Measurements from ENCODE around the gene SOCS6. TPM values are rescaled to one million over a fixed set of nuclear protein-coding genes. Genes with fewer than 3 reads are reported as not detected.
"Not testable (repeated sequence)": the region's sequence is repeated elsewhere in the genome, so short reads cannot be mapped to it uniquely, and the experiment has no call there.

SOCS6 gene
- total RNA-seq: 1 to 10 TPM; 1.7 to 2.1 TPM

- Mint-ChIP-seq H3K27ac (peak within 1 kb of the TSS; percentile 83), H3K4me3 (peak within 1 kb of the TSS; percentile 82), H3K9me3 (ENCODE audit: low read depth) (no peaks in the 10 kb centered on the region), H3K27me3 (peaks cover 19% of the 10 kb centered on the region), H3K4me1 (peaks cover 23% of the 10 kb centered on the region), H3K36me3 (ENCODE audit: low read depth) (peaks cover 3% of the 10 kb centered on the region)
- ChIA-PET POLR2A (no interaction called here), CTCF (interaction anchor here (0.6 kb wide), 1 partner anchor 157 kb away, joined by 3 read pairs; no protein-coding TSS in a partner anchor)
- peak; percentile 63 for ATAC-seq
- intact Hi-C loops (cut with DNase I, micrococcal nuclease): loop anchor here (1.0 to 5.0 kb wide), 3 partner anchors 82 to 143 kb away; partner anchors contain the start of gene RTTN (in 2 of the 2)
- peak; percentile 71 for DNase-seq
Measured at GRCh38 chr18:70288851-70289328, at the start of gene SOCS6. SOCS6 (plus strand) TSS chr18:70289045; CDS start chr18:70324669, 35,624 bp downstream.

GRCh38 chr18:70243131-70243929, 45.5 kb upstream of the SOCS6 start:
- ATAC-seq (no peak), DNase-seq (no peak)
- POLR2A ChIA-PET: no interaction called here
- no peaks in the 10 kb centered on the region for H3K36me3 Mint-ChIP-seq (ENCODE audit: low read depth)
- H3K27me3 Mint-ChIP-seq: peaks cover 11% of the 10 kb centered on the region
- H3K9me3 Mint-ChIP-seq (ENCODE audit: low read depth): no peaks in the 10 kb centered on the region
- H3K27ac Mint-ChIP-seq: no peak overlapping the region
- no peak overlapping the region for H3K4me3 Mint-ChIP-seq
- H3K4me1 Mint-ChIP-seq: no peaks in the 10 kb centered on the region
- CTCF ChIA-PET: no interaction called here
- intact Hi-C loops (cut with DNase I, micrococcal nuclease): no loop called here

GRCh38 chr18:70246061-70246466, 42.8 kb upstream of the SOCS6 start:
- no peaks in the 10 kb centered on the region for H3K9me3 Mint-ChIP-seq (ENCODE audit: low read depth)
- no peak for ATAC-seq
- H3K4me3 Mint-ChIP-seq: no peak overlapping the region
- H3K27me3 Mint-ChIP-seq: peaks cover 5% of the 10 kb centered on the region
- H3K36me3 Mint-ChIP-seq (ENCODE audit: low read depth): no peaks in the 10 kb centered on the region
- intact Hi-C loops (cut with DNase I, micrococcal nuclease): no loop called here
- no peak for DNase-seq
- H3K27ac Mint-ChIP-seq: no peak overlapping the region
- CTCF ChIA-PET: no interaction called here
- POLR2A ChIA-PET: no interaction called here
- H3K4me1 Mint-ChIP-seq: no peaks in the 10 kb centered on the region

GRCh38 chr18:70249118-70249517, 39.7 kb upstream of the SOCS6 start:
- CTCF ChIA-PET: interaction anchor here (0.8 kb wide), 1 partner anchor 36 kb away, joined by 3 read pairs; no protein-coding TSS in a partner anchor

GRCh38 chr18:70249861-70250260, 39.0 kb upstream of the SOCS6 start:
- CTCF ChIA-PET; H3K4me1 Mint-ChIP-seq; H3K36me3 Mint-ChIP-seq (ENCODE audit: low read depth); H3K9me3 Mint-ChIP-seq (ENCODE audit: low read depth); ATAC-seq; H3K4me3 Mint-ChIP-seq; POLR2A ChIA-PET; H3K27ac Mint-ChIP-seq; intact Hi-C loops (cut with DNase I, micrococcal nuclease); H3K27me3 Mint-ChIP-seq; DNase-seq: not testable (repeated sequence)

More at GRCh38 chr18:70249118-70249517, 39.7 kb upstream of the SOCS6 start:
- Mint-ChIP-seq H3K27ac (no peak overlapping the region), H3K36me3 (ENCODE audit: low read depth) (no peaks in the 10 kb centered on the region), H3K9me3 (ENCODE audit: low read depth) (no peaks in the 10 kb centered on the region), H3K4me1 (no peaks in the 10 kb centered on the region), H3K4me3 (no peak overlapping the region), H3K27me3 (peaks cover 2% of the 10 kb centered on the region)
- ATAC-seq: no peak
- DNase-seq: no peak
- intact Hi-C loops (cut with DNase I, micrococcal nuclease): no loop called here
- POLR2A ChIA-PET: no interaction called here

GRCh38 chr18:70250781-70251180, 38.1 kb upstream of the SOCS6 start:
- H3K9me3 Mint-ChIP-seq (ENCODE audit: low read depth): no peaks in the 10 kb centered on the region
- DNase-seq: no peak
- ATAC-seq: no peak
- CTCF ChIA-PET: no interaction called here
- intact Hi-C loops (cut with DNase I, micrococcal nuclease): no loop called here
- H3K36me3 Mint-ChIP-seq (ENCODE audit: low read depth): no peaks in the 10 kb centered on the region
- no peak overlapping the region for H3K4me3 Mint-ChIP-seq
- H3K4me1 Mint-ChIP-seq: no peaks in the 10 kb centered on the region
- peaks cover 6% of the 10 kb centered on the region for H3K27me3 Mint-ChIP-seq
- no peak overlapping the region for H3K27ac Mint-ChIP-seq
- POLR2A ChIA-PET: no interaction called here

GRCh38 chr18:70256184-70256583, 32.7 kb upstream of the SOCS6 start:
- Mint-ChIP-seq H3K27me3 (peaks cover 15% of the 10 kb centered on the region), H3K9me3 (ENCODE audit: low read depth) (no peaks in the 10 kb centered on the region), H3K27ac (no peak overlapping the region), H3K4me3 (no peak overlapping the region), H3K4me1 (no peaks in the 10 kb centered on the region), H3K36me3 (ENCODE audit: low read depth) (no peaks in the 10 kb centered on the region)
- intact Hi-C loops (cut with DNase I, micrococcal nuclease): no loop called here
- CTCF ChIA-PET: no interaction called here
- DNase-seq (no peak), ATAC-seq (no peak)
- POLR2A ChIA-PET: no interaction called here

- Mint-ChIP-seq H3K4me3 (no peak overlapping the region), H3K27ac (no peak overlapping the region), H3K9me3 (ENCODE audit: low read depth) (no peaks in the 10 kb centered on the region), H3K36me3 (ENCODE audit: low read depth) (no peaks in the 10 kb centered on the region), H3K27me3 (peaks cover 15% of the 10 kb centered on the region), H3K4me1 (no peaks in the 10 kb centered on the region)
- intact Hi-C loops (cut with DNase I, micrococcal nuclease): no loop called here
- POLR2A ChIA-PET: no interaction called here
- DNase-seq (no peak), ATAC-seq (no peak)
- CTCF ChIA-PET: no interaction called here
Measured at GRCh38 chr18:70256994-70257393, 31.9 kb upstream of the SOCS6 start.

GRCh38 chr18:70258243-70258642, 30.6 kb upstream of the SOCS6 start:
- ATAC-seq (no peak), DNase-seq (no peak)
- intact Hi-C loops (cut with DNase I, micrococcal nuclease): no loop called here
- POLR2A ChIA-PET: no interaction called here
- Mint-ChIP-seq H3K4me3 (no peak overlapping the region), H3K27ac (no peak overlapping the region), H3K9me3 (ENCODE audit: low read depth) (no peaks in the 10 kb centered on the region), H3K36me3 (ENCODE audit: low read depth) (no peaks in the 10 kb centered on the region), H3K4me1 (no peaks in the 10 kb centered on the region), H3K27me3 (peaks cover 15% of the 10 kb centered on the region)
- CTCF ChIA-PET: no interaction called here

GRCh38 chr18:70260683-70261082, 28.2 kb upstream of the SOCS6 start:
- intact Hi-C loops (cut with DNase I, micrococcal nuclease): no loop called here
- POLR2A ChIA-PET: no interaction called here
- peaks cover 11% of the 10 kb centered on the region for H3K27me3 Mint-ChIP-seq
- no peak overlapping the region for H3K4me3 Mint-ChIP-seq
- no peak overlapping the region for H3K27ac Mint-ChIP-seq
- ATAC-seq: no peak
- H3K36me3 Mint-ChIP-seq (ENCODE audit: low read depth): no peaks in the 10 kb centered on the region
- no peaks in the 10 kb centered on the region for H3K4me1 Mint-ChIP-seq
- no peaks in the 10 kb centered on the region for H3K9me3 Mint-ChIP-seq (ENCODE audit: low read depth)
- CTCF ChIA-PET: no interaction called here
- DNase-seq: no peak

GRCh38 chr18:70261141-70261788, 27.6 kb upstream of the SOCS6 start:
- ATAC-seq: no peak
- no peak for DNase-seq
- CTCF ChIA-PET: no interaction called here
- POLR2A ChIA-PET: no interaction called here
- intact Hi-C loops (cut with DNase I, micrococcal nuclease): no loop called here
- no peak overlapping the region for H3K27ac Mint-ChIP-seq
- H3K4me1 Mint-ChIP-seq: no peaks in the 10 kb centered on the region
- peaks cover 9% of the 10 kb centered on the region for H3K27me3 Mint-ChIP-seq
- no peaks in the 10 kb centered on the region for H3K9me3 Mint-ChIP-seq (ENCODE audit: low read depth)
- no peak overlapping the region for H3K4me3 Mint-ChIP-seq
- H3K36me3 Mint-ChIP-seq (ENCODE audit: low read depth): no peaks in the 10 kb centered on the region

GRCh38 chr18:70263336-70263735, 25.5 kb upstream of the SOCS6 start:
- DNase-seq (no peak), ATAC-seq (no peak)
- CTCF ChIA-PET: interaction anchor here (0.6 kb wide), 1 partner anchor 61 kb away, joined by 3 read pairs; no protein-coding TSS in a partner anchor
- no peak overlapping the region for H3K27ac Mint-ChIP-seq
- no peaks in the 10 kb centered on the region for H3K9me3 Mint-ChIP-seq (ENCODE audit: low read depth)
- no peak overlapping the region for H3K4me3 Mint-ChIP-seq
- peaks cover 2% of the 10 kb centered on the region for H3K27me3 Mint-ChIP-seq
- H3K36me3 Mint-ChIP-seq (ENCODE audit: low read depth): no peaks in the 10 kb centered on the region
- intact Hi-C loops (cut with DNase I, micrococcal nuclease): no loop called here
- POLR2A ChIA-PET: no interaction called here
- no peaks in the 10 kb centered on the region for H3K4me1 Mint-ChIP-seq

All from activated CD4-positive, alpha-beta T cell treated with anti-CD3 and anti-CD28 coated beads for 36 hours (primary cell).